Fibroblast of lung (primary cell): Measurements from ENCODE around the gene HIPK4.

Experiments
- EZH2 ChIP-seq: IDR thresholded peaks from 2 replicates; pipeline ENCODE4 v1.5.1; 2012; ENCODE audit warnings: low read length, control low read depth, mild to moderate bottlenecking; ENCODE audit errors: missing control alignments
- TF ChIP-seq, protein P1 (sequence below), 2 donors: IDR thresholded peaks in 1 of 2; conservative IDR thresholded peaks in 1 of 2; 1 replicate in 1 of 2; 2 replicates in 1 of 2; pipeline ENCODE4 v1.5.1; 2011 to 2012; ENCODE audit warnings: low read length in 2 of 2, control low read depth in 1 of 2, inconsistent platforms in 1 of 2, low read depth in 1 of 2, mild to moderate bottlenecking in 1 of 2

DNA sequence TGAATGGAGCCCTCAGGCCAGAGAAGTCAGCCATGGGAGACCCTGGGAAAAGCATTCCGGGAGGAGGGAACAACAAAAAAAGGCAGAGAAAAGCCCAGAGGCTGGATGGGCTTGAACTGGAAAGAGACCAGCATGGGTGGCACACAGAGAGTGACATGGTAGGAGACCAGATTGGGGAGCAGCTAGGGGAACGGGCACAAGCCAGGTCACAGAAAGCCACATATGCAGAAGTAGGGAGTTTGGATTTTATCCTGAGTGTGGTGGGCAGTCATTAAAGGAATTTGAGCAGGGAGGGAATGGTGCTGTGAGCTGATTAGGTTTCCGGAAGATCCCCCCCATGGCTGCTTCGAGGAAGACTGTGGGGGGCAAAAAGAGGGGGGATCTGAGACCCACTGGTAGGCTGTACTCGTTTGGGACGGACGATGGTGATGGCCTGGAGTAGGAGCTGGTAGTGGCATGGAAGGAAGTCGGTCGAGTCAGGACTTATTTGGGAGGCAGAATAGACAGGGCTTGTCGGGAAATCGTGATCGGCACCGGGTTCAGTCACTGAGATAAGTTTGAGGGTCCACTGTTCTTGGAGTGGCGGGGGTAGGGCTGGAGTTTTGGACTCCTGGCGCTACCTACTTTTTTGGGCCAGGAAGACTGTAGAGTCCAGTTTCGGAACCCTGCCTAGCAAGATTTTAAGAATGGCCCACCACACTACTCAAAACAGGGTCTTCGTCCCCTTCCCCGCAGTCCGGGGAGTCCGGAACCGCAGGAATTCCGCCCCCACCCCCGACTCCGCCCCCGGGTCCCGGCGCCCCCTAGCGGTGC is 34.9 kb upstream of the HIPK4 start:
- TF ChIP-seq, protein P1, sequence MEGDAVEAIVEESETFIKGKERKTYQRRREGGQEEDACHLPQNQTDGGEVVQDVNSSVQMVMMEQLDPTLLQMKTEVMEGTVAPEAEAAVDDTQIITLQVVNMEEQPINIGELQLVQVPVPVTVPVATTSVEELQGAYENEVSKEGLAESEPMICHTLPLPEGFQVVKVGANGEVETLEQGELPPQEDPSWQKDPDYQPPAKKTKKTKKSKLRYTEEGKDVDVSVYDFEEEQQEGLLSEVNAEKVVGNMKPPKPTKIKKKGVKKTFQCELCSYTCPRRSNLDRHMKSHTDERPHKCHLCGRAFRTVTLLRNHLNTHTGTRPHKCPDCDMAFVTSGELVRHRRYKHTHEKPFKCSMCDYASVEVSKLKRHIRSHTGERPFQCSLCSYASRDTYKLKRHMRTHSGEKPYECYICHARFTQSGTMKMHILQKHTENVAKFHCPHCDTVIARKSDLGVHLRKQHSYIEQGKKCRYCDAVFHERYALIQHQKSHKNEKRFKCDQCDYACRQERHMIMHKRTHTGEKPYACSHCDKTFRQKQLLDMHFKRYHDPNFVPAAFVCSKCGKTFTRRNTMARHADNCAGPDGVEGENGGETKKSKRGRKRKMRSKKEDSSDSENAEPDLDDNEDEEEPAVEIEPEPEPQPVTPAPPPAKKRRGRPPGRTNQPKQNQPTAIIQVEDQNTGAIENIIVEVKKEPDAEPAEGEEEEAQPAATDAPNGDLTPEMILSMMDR (conservative IDR thresholded peaks at IDR 0.05 in 1 of 2, IDR thresholded peaks at IDR 0.05 in 1 of 2; ENCODE audit: low read depth in 1 of 2, low read length in 2 of 2): no peak
- no peak for TF ChIP-seq EZH2
